GM12874 (cell line): ENCODE measurements around the gene CDKAL1.

ENCODE experiments used
- TF ChIP-seq, protein P1 (sequence below): IDR thresholded peaks from 2 replicates; pipeline ENCODE4 v1.5.1; 2011; ENCODE audit warnings: low read depth, mild to moderate bottlenecking, control low read depth, low read length, moderate library complexity; ENCODE audit not compliant: insufficient read depth

Gene CDKAL1

DNA sequence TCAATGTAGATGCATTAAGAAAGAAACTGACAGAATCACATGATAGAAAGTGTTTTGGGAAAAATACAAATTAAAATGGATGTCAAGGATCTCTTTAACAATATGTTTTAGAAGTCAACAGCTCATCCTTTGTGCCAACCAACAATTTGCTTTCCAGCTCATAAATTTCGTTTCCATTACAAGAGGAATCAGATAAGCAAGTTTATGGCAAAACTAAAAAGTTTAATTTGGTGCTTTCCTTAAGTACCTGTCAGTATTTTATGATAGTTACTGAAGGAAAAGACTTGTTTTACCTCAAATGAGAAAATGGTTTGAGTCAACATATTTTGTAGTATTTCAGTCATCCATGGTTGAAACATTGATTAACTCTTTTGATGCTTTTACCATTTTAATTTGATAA lies 130.0 kb downstream of the CDKAL1 start:
- TF ChIP-seq, protein P1, sequence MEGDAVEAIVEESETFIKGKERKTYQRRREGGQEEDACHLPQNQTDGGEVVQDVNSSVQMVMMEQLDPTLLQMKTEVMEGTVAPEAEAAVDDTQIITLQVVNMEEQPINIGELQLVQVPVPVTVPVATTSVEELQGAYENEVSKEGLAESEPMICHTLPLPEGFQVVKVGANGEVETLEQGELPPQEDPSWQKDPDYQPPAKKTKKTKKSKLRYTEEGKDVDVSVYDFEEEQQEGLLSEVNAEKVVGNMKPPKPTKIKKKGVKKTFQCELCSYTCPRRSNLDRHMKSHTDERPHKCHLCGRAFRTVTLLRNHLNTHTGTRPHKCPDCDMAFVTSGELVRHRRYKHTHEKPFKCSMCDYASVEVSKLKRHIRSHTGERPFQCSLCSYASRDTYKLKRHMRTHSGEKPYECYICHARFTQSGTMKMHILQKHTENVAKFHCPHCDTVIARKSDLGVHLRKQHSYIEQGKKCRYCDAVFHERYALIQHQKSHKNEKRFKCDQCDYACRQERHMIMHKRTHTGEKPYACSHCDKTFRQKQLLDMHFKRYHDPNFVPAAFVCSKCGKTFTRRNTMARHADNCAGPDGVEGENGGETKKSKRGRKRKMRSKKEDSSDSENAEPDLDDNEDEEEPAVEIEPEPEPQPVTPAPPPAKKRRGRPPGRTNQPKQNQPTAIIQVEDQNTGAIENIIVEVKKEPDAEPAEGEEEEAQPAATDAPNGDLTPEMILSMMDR, result no peak

DNA sequence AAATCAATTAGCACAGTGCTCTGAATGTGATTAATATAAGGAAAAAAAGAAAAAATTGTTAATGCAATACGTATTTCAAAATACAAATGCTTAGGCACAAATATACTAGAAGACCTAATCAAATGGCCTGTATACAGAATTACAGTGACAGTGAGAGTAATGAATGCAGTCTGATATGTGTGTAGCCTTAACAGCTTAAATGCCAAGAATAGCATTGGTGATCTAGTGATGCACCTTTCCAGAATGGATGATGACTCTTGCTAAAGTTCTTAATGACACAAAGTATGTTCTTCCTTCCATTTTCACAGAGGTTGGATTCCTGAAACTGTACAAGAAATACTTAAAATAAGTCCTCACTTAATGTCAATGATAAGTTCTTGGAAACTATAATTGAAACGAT lies 131.0 kb downstream of the CDKAL1 start:
- TF ChIP-seq, protein P1, result no peak

DNA sequence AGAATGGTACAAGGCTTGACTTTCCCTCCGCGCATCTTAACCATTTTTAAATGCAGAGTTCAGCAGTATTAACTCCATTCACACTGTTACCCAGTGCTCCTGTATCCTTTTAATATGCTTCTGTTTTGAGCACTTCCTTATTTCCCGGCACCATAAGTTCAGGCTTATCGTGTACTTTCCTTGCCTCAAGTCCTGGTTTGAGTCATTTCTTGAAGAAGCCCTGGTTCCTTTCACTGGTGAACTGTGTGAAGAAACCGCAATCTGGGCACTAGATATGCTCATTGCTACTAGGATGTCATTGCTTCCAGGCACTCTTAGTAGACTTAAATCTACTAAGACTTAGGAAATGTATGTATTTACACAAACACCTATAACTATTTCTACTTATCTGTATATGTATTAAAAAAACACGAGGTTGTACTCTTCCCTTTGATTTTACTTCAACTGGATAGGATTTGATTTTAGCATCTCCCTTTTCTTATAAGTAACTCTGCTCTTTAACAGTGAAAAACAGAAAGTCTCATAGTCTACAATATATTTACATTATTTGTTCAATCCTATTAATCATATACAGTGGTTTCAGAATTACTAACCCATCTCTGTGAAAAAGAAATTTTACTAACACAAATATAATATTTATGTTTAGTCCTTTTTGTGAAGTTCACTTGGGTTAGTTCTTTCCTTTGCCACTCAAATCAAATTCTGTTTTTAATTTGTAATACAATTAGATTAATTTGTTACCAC lies 135.5 kb downstream of the CDKAL1 start:
- TF ChIP-seq, protein P1, result no peak

DNA sequence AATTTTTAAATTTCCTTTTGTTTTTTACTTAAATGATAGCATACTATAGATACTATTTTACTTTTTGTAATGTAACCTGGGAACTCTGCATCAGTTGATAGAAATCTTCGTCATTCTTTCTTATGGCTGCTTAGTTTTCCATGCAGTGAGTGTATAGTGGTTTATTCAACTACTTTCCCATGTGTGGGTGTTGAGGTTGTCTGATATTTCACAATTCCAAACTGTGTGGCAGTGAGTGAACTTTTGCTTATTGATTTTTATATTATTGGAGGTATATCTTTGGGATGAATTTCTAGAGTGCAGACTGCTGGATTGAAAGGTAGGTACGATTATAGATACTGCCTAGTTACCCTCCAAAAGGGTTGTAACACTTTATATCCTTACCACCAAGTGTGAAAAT lies 136.5 kb downstream of the CDKAL1 start:
- TF ChIP-seq, protein P1, result no peak

DNA sequence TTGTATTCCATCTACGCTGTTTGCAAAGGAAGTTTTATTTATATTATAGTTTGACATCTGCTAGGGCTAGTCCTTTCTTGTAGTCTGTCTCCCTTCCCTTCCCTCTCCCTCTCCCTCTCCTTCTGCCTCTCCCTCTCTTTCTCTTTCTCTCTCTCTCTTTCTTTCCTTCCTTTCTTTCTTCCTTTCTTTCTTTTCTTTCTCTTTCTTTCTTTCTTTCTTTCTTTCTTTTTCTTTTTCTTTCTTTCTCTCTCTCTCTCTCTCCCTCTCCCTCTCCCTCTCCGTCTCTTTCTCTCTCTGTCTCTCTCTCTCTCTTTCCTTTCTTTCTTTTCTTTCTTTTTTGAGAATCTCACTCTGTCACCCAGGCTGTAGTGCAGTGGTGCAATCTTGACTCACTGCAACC lies 137.8 kb downstream of the CDKAL1 start:
- TF ChIP-seq, protein P1, result no peak

DNA sequence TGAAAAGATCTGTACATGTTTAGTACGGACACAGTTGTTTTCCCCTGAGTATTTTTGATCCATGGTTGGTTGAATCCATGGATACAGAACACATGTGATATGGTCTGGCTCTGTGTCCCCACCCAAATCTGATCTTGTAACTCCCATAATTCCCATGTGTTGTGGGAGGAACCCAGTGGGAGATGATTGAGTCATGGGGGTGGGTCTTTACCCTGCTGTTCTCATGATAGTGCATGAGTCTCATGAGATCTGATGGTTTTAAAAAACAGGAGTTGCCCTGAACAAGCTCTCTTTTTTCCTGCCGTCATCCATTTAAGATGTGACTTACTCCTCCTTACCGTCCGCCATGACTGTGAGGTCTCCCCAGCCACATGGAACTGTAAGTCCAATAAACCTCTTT lies 139.2 kb downstream of the CDKAL1 start:
- TF ChIP-seq, protein P1, result no peak

DNA sequence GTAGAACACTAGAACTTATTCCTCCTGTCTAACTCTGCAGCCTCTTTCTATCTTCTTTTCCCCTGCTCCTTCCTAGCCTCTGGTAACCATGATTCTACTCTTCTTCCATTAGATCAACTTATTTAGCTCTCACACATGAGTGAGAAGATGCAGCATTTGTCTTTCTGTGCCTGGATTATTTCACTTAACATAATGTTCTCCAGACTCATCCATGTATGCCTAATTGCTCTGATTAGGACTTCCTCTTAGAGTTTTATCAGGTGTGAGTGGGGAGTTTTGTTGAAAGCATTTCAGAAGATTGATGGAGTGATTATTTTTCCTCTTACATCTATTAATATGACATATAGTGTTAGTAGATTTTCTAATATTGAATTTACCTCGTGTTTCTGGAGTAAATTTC lies 140.4 kb downstream of the CDKAL1 start:
- TF ChIP-seq, protein P1, result no peak
